Gastrocnemius medialis (tissue), 4 donors: ENCODE results near the gene CELA1.
"Not testable (repeated sequence)": the region's sequence is repeated elsewhere in the genome, so short reads cannot be mapped to it uniquely, and the experiment has no call there.

ENCODE experiments used
- POLR2A ChIP-seq, 2 donors: fragments of 450-650 bp; IDR thresholded peaks; one replicate each; pipeline ENCODE4 v1.6.1; 2017; ENCODE audit warnings: antibody characterized with exemption in 2 of 2, mild to moderate bottlenecking in 2 of 2, moderate library complexity in 2 of 2
- TF ChIP-seq, protein P1 (sequence below), 5 experiments: fragments of 450-650 bp in 3 of 5; fragments of 200-600 bp in 2 of 5; sonication (generic) in 2 of 5; IDR thresholded peaks in 4 of 5; conservative IDR thresholded peaks in 1 of 5; 1 replicate in 4 of 5; 2 replicates in 1 of 5; pipeline ENCODE4 v1.5.1; 2016 to 2019; ENCODE audit warnings: antibody characterized with exemption in 5 of 5, mild to moderate bottlenecking in 3 of 5, moderate library complexity in 3 of 5

DNA sequence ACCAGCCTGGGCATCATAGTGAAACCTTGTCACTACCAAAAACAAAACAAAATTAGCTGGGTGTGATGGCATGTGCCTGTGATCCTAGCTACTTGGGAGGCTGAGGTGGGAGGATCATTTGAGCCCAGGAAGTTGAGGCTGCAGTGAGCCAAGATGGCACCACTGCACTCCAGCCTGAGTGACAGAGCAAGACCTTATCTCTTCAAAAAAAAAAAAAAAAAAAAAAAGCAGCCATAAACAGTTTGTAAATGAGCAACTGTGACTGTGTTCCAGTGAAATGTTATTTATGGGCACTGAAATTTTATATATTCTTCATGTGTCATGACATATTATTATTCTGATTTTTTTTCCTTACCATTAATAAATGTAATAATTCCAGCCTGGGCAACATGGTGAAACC lies 9.1 kb downstream of the CELA1 start:
- TF ChIP-seq POLR2A (IDR thresholded peaks at IDR 0.05) = not testable (repeated sequence)
- TF ChIP-seq, protein P1, sequence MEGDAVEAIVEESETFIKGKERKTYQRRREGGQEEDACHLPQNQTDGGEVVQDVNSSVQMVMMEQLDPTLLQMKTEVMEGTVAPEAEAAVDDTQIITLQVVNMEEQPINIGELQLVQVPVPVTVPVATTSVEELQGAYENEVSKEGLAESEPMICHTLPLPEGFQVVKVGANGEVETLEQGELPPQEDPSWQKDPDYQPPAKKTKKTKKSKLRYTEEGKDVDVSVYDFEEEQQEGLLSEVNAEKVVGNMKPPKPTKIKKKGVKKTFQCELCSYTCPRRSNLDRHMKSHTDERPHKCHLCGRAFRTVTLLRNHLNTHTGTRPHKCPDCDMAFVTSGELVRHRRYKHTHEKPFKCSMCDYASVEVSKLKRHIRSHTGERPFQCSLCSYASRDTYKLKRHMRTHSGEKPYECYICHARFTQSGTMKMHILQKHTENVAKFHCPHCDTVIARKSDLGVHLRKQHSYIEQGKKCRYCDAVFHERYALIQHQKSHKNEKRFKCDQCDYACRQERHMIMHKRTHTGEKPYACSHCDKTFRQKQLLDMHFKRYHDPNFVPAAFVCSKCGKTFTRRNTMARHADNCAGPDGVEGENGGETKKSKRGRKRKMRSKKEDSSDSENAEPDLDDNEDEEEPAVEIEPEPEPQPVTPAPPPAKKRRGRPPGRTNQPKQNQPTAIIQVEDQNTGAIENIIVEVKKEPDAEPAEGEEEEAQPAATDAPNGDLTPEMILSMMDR (IDR thresholded peaks at IDR 0.05 in 4 of 5, conservative IDR thresholded peaks at IDR 0.05 in 1 of 5) = not testable (repeated sequence)
